K562 (cell line): ENCODE results near the gene SKOR1. TPM values are rescaled to one million over a fixed set of nuclear protein-coding genes. Genes with fewer than 3 reads are reported as not detected.

ENCODE experiments used
- ATAC-seq: fragments of 200-7000 bp; cut with Tn5 transposase; 3 replicates; pipeline ENCODE4 v1.9.1; 2020; ENCODE audit warnings: moderate library complexity
- BruUV-seq: library from RNA; stranded (reverse); fragments of 400-500 nt; replicated peaks from 2 replicates; lab custom pipeline; 2021; lab: Mats Ljungman, UMichigan
- CTCF ChIA-PET: fragments of 300-600 bp; formaldehyde crosslinking; extraction: SDS; loops from one replicate; lab custom pipeline; 2021; ENCODE audit warnings: low intra/inter-chr PET ratio; lab: Yijun Ruan, JAX
- POLR2A ChIA-PET: fragments of 300-600, 350-650 bp; sonication (Branson Sonifier 250); formaldehyde crosslinking; extraction: SDS; loops from one replicate; lab custom pipeline; 2021; ENCODE audit warnings: antibody characterized with exemption, inconsistent platforms; lab: Yijun Ruan, JAX
- DNase-seq, 4 experiments: peaks; one replicate each; pipeline versions ENCODE4 v3.0.0 to v3.0.0-alpha.2; 2011 to 2018; ENCODE audit warnings: low spot score in 3 of 4, mixed read lengths in 3 of 4; ENCODE audit errors: extremely low read depth in 1 of 4
- FAIRE-seq: peaks from 2 replicates; lab custom pipeline; 2011; peaks lifted over from hg19 to GRCh38; lab: Jason Lieb, UNC
- H2AFZ ChIP-seq: 2 replicates; pipeline ENCODE4 v1.6.0; 2011; ENCODE audit warnings: low read depth, low read length, control low read depth, inconsistent platforms
- H3K27ac ChIP-seq: fragments of 200-600 bp; 3 replicates; pipeline ENCODE4 v1.8.0; 2011; ENCODE audit warnings: low read depth, mild to moderate bottlenecking, control low read depth, inconsistent platforms, low read length, moderate library complexity, mixed read lengths; ENCODE audit errors: extremely low read depth
- H3K27me3 ChIP-seq, 2 experiments: fragments of 300-600 bp in 1 of 2; 2 replicates in 1 of 2; 3 replicates in 1 of 2; pipeline versions ENCODE4 v1.6.0 to v1.8.0; 2011; ENCODE audit warnings: inconsistent platforms in 2 of 2, low read length in 2 of 2, mild to moderate bottlenecking in 1 of 2, mixed read lengths in 1 of 2, moderate library complexity in 1 of 2; ENCODE audit not compliant: control insufficient read depth in 2 of 2, insufficient read depth in 2 of 2
- H3K36me3 ChIP-seq: fragments of 300-600 bp; 3 replicates; pipeline ENCODE4 v1.8.0; 2011; ENCODE audit warnings: mild to moderate bottlenecking, low read length, inconsistent platforms; ENCODE audit not compliant: control insufficient read depth, insufficient read depth
- H3K4me1 ChIP-seq, 2 experiments: fragments of 200-600 bp in 1 of 2; replicated peaks in 1 of 2; 2 replicates in 1 of 2; 3 replicates in 1 of 2; pipeline versions ENCODE4 v1.5.1 to v1.8.0; 2011; ENCODE audit warnings: inconsistent platforms in 2 of 2, low read length in 2 of 2, mild to moderate bottlenecking in 1 of 2, mixed read lengths in 1 of 2, moderate library complexity in 1 of 2; ENCODE audit not compliant: control insufficient read depth in 2 of 2, insufficient read depth in 2 of 2
- H3K4me2 ChIP-seq: 2 replicates; pipeline ENCODE4 v1.6.1; 2011; ENCODE audit warnings: low read length, control low read depth, inconsistent platforms, mixed read lengths; ENCODE audit not compliant: insufficient read depth
- H3K4me3 ChIP-seq: fragments of 200-600 bp; sonication (generic), shearing (Covaris generic); 2 replicates; pipeline ENCODE4 v1.5.1; 2016; ENCODE audit warnings: control low read depth, inconsistent platforms
- H3K79me2 ChIP-seq: fragments of 200-600 bp; 3 replicates; pipeline ENCODE4 v1.8.0; 2011; ENCODE audit warnings: low read length, inconsistent platforms; ENCODE audit not compliant: control insufficient read depth, insufficient read depth
- H3K9ac ChIP-seq, 2 experiments: 2 replicates each; pipeline versions ENCODE4 v1.6.0 to v1.6.1; 2011; ENCODE audit warnings: low read depth in 2 of 2, low read length in 2 of 2, control low read depth in 1 of 2, inconsistent platforms in 1 of 2, mild to moderate bottlenecking in 1 of 2, mixed read lengths in 1 of 2; ENCODE audit not compliant: insufficient read depth in 1 of 2
- H3K9me1 ChIP-seq: one replicate; pipeline ENCODE4 v1.6.0; 2011; ENCODE audit warnings: inconsistent platforms, mild to moderate bottlenecking, low read length, moderate library complexity; ENCODE audit not compliant: control insufficient read depth, insufficient read depth
- H3K9me3 ChIP-seq: replicated peaks from 2 replicates; pipeline ENCODE4 v1.5.1; 2011; ENCODE audit warnings: low read depth, low read length, inconsistent platforms; ENCODE audit not compliant: control insufficient read depth, insufficient read depth
- H4K20me1 ChIP-seq: replicated peaks from 2 replicates; pipeline ENCODE4 v1.6.1; 2011; ENCODE audit warnings: low read length, inconsistent platforms, mixed read lengths; ENCODE audit not compliant: control insufficient read depth, insufficient read depth
- BRF2 ChIP-seq: IDR thresholded peaks from 3 replicates; pipeline ENCODE4 v1.6.1; 2011; ENCODE audit warnings: borderline replicate concordance, mild to moderate bottlenecking; ENCODE audit not compliant: insufficient read length, insufficient read depth
- CBFA2T3 ChIP-seq: fragments of 450-650 bp; IDR thresholded peaks from 2 replicates; pipeline ENCODE4 v1.6.1; 2017
- CBFB ChIP-seq: sonication (generic); formaldehyde crosslinking; IDR thresholded peaks from 2 replicates; pipeline ENCODE4 v1.4.0; 2020; ENCODE audit warnings: mild to moderate bottlenecking, missing genetic modification reagents
- FOXP1 ChIP-seq: sonication (generic); formaldehyde crosslinking; IDR thresholded peaks from 2 replicates; pipeline ENCODE4 v1.8.0; 2022; ENCODE audit warnings: mild to moderate bottlenecking, missing genetic modification reagents
- GTF2A2 ChIP-seq: IDR thresholded peaks from 2 replicates; pipeline ENCODE4 v1.6.1; 2016; ENCODE audit warnings: mild to moderate bottlenecking, missing genetic modification characterization, missing compliant biosample characterization
- HBP1 ChIP-seq: fragments of 450-650 bp; formaldehyde crosslinking; IDR thresholded peaks from 2 replicates; pipeline ENCODE4 v1.4.0; 2022; ENCODE audit warnings: missing genetic modification characterization
- KDM5B ChIP-seq: fragments of 200-600 bp; sonication (generic); IDR thresholded peaks from 2 replicates; pipeline ENCODE4 v1.6.1; 2012; ENCODE audit warnings: low read depth, mild to moderate bottlenecking, moderate library complexity, low read length, control low read depth, inconsistent platforms; ENCODE audit not compliant: insufficient replicate concordance
- KLF13 ChIP-seq: fragments of 450-650 bp; IDR thresholded peaks from 2 replicates; pipeline ENCODE4 v1.6.1; 2016; ENCODE audit warnings: missing genetic modification characterization, low read depth, mild to moderate bottlenecking, missing compliant biosample characterization, moderate library complexity, borderline replicate concordance
- MECOM ChIP-seq: fragments of 250-450 bp; sonication (Bioruptor Pico); IDR thresholded peaks from 2 replicates; pipeline ENCODE4 v1.8.0; 2022; ENCODE audit warnings: inconsistent platforms
- NBN ChIP-seq: fragments of 450-650 bp; IDR thresholded peaks from 2 replicates; pipeline ENCODE4 v1.6.1; 2016; ENCODE audit warnings: low read depth, mild to moderate bottlenecking
- NCOR1 ChIP-seq: fragments of 450-650 bp; IDR thresholded peaks from 2 replicates; pipeline ENCODE4 v1.6.1; 2016; ENCODE audit warnings: mild to moderate bottlenecking, moderate library complexity
- RBBP5 ChIP-seq: fragments of 200-600 bp; sonication (generic); IDR thresholded peaks from 2 replicates; pipeline ENCODE4 v1.6.1; 2012; ENCODE audit warnings: borderline replicate concordance, mild to moderate bottlenecking, low read length, control low read depth, inconsistent platforms; ENCODE audit not compliant: insufficient read depth, poor library complexity, severe bottlenecking
- RFX1 ChIP-seq: fragments of 450-650 bp; IDR thresholded peaks from 2 replicates; pipeline ENCODE4 v1.6.1; 2016; ENCODE audit warnings: mild to moderate bottlenecking, moderate library complexity
- SAP30 ChIP-seq: fragments of 200-600 bp; sonication (generic); IDR thresholded peaks from 2 replicates; pipeline ENCODE4 v1.6.1; 2012; ENCODE audit warnings: borderline replicate concordance, low read depth, mild to moderate bottlenecking, moderate library complexity, low read length, control low read depth, inconsistent platforms; ENCODE audit not compliant: insufficient read depth, poor library complexity, severe bottlenecking
- SUPT5H ChIP-seq: fragments of 450-650 bp; IDR thresholded peaks from 2 replicates; pipeline ENCODE4 v1.6.1; 2016
- TEAD2 ChIP-seq: fragments of 450-650 bp; IDR thresholded peaks from 2 replicates; pipeline ENCODE4 v1.6.1; 2016; ENCODE audit warnings: missing genetic modification characterization, control low read depth, missing compliant biosample characterization
- THRA ChIP-seq: fragments of 450-650 bp; IDR thresholded peaks from 2 replicates; pipeline ENCODE4 v1.6.1; 2017; ENCODE audit warnings: mild to moderate bottlenecking, moderate library complexity
- ZNF232 ChIP-seq: sonication (generic); formaldehyde crosslinking; IDR thresholded peaks from 2 replicates; pipeline ENCODE4 v1.8.0; 2022; ENCODE audit warnings: mild to moderate bottlenecking, missing genetic modification reagents
- ZNF507 ChIP-seq: conservative IDR thresholded peaks from 2 replicates; pipeline ENCODE4 v1.6.1; 2017; ENCODE audit warnings: missing genetic modification characterization, missing compliant biosample characterization
- WGBS: fragments of 100-300 bp; shearing (Covaris generic); methylation state at CpG from one replicate; pipeline ENCODE4 v1.1.6; 2016; ENCODE audit warnings: low coverage, mixed read lengths; ENCODE audit not compliant: insufficient coverage; ENCODE audit errors: missing lambda C conversion rate; 5-methylcytosine and 5-hydroxymethylcytosine counted together
- in situ Hi-C: fragments of 300-500 bp; cut with MboI; formaldehyde crosslinking; loops from 4 replicates; pipeline ENCODE4 v1.15.0; 2018; ENCODE audit warnings: inconsistent platforms, mixed read lengths
- intact Hi-C: fragments of 100-400 bp; cut with micrococcal nuclease; formaldehyde crosslinking; loops from 2 replicates; pipeline ENCODE4 v1.14.2; 2022
- polyA plus RNA-seq, 8 experiments: library from polyadenylated mRNA; depleted of rRNA in 4 of 8; stranded (reverse) in 5 of 8; unstranded in 3 of 8; fragments of >200 nt; fragmentation: Nextera tagmentation in 2 of 8; fragmentation: Illumina TruSeq in 1 of 8; extraction: Ambion mirVana in 2 of 8; extraction: Trizol in 1 of 8; gene quantifications; 2 replicates each; pipeline versions ENCODE4 v1.2.1 to v1.2.3, GENCODE V29; 2011 to 2014; ENCODE audit warnings: inconsistent platforms in 1 of 8, missing spikeins in 1 of 8
- total RNA-seq, 7 experiments: library from RNA; depleted of rRNA in 6 of 7; stranded (reverse); fragments of >200 nt in 6 of 7; fragmentation: Illumina TruSeq in 2 of 7; extraction: Trizol in 2 of 7; gene quantifications; 2 replicates each; pipeline versions ENCODE4 v1.2.1 to v1.2.3, GENCODE V29; 2011 to 2021; ENCODE audit warnings: low replicate concordance in 1 of 7

SKOR1 gene
- total and polyA plus RNA-seq, 9 of the 15 experiments (the other 6 are each of a cell fraction or from before 2014, with no cell fraction given) = 0.04 to 0.41 (median 0.09) TPM; not detected in 3

- TF ChIP-seq CBFA2T3 (no peak), SUPT5H (no peak), ZNF507 (tag) (no peak), NBN (no peak)
Observed at GRCh38 chr15:67775998-67776397, 49.3 kb upstream of the SKOR1 start (continued).

- Histone ChIP-seq H3K4me3 (no peak overlapping the region), H3K36me3 (no peaks in the 10 kb centered on the region), H3K4me1 (peaks cover 0 to 16% of the 10 kb centered on the region in 2 experiments; a peak in 3 of 5 replicates), H2AFZ (no peak overlapping the region), H3K4me2 (no peak overlapping the region), H3K79me2 (no peaks in the 10 kb centered on the region), H3K9me1 (no peaks in the 10 kb centered on the region), H3K27me3 (no peaks in the 10 kb centered on the region), H3K27ac (no peak overlapping the region), H3K9me3 (no peaks in the 10 kb centered on the region), H4K20me1 (no peaks in the 10 kb centered on the region), H3K9ac (no peak overlapping the region)
- DNase-seq (no peak), FAIRE-seq (no peak), ATAC-seq (no peak)
- WGBS = 4% methylated on average over 2 of the region's 3 CpGs
- in situ Hi-C loops (no loop called here), intact Hi-C loops (no loop called here)
- CTCF ChIA-PET = no interaction called here
- POLR2A ChIA-PET = interaction anchor here (0.9 kb wide), 2 partner anchors 11 to 13 kb away, joined by 3 to 4 read pairs; no protein-coding TSS in a partner anchor
- no TSS peak for BruUV-seq
- no peak for TF ChIP-seq FOXP1 (CRISPR knock-in tag)
- no peak for TF ChIP-seq KLF13 (tag)
- no peak for TF ChIP-seq SAP30
- TF ChIP-seq HBP1 (CRISPR knock-in tag) = no peak
- no peak for TF ChIP-seq THRA
- no peak for TF ChIP-seq KDM5B
- TF ChIP-seq GTF2A2 = no peak
- no peak for TF ChIP-seq ZNF232
- no peak for TF ChIP-seq RBBP5
- no peak for TF ChIP-seq BRF2
- no peak for TF ChIP-seq RFX1
- no peak for TF ChIP-seq NCOR1
- no peak for TF ChIP-seq TEAD2
- TF ChIP-seq CBFB (CRISPR knock-in tag) = no peak
- TF ChIP-seq MECOM (CRISPR knock-in tag) = no peak
Observed at GRCh38 chr15:67776600-67776999, 48.7 kb upstream of the SKOR1 start.
